ENCODE results near the gene PSMG4.

PSMG4 gene

DNA sequence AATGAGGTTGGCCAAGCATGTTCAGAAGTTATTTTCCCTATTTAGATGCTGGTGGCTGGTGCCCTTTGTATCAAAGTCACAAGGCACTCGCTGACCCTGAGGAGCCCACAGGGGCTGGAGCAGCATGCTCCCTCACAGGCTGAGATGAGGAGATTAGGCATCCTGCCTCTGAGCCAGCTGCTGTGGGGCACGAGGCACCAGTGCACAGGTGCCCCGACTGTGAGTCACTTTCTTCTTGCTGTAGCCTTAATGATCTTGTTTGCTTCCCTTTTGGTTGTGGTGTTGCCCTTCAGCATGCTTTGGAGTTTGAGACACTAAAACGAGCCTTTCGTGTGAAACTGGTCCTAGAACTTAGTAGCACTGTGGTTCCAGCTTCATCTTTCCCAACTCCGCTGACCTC, 4.3 kb downstream of the PSMG4 start:
- Histone ChIP-seq H3K9me3 (replicated peaks in 1 of 11) (no peaks in the 10 kb centered on the region), H3K27ac (no peak overlapping the region), H3K27me3 (no peaks in the 10 kb centered on the region), H3K9ac (no peak overlapping the region), H3K4me2 (no peak overlapping the region), H4K20me1 (peaks cover 0 to 90% (median 76%) of the 10 kb centered on the region in 11 experiments; a peak in 21 of 22 replicates), H3K4me3 (no peak overlapping the region), H3K4me1 (peaks cover 23 to 33% (median 30%) of the 10 kb centered on the region in 10 experiments), H3K36me3 (peaks cover 22 to 74% (median 58%) of the 10 kb centered on the region in 11 experiments)
- no peak for TF ChIP-seq Cebpa-rat (IDR thresholded peaks at IDR 0.05)

DNA sequence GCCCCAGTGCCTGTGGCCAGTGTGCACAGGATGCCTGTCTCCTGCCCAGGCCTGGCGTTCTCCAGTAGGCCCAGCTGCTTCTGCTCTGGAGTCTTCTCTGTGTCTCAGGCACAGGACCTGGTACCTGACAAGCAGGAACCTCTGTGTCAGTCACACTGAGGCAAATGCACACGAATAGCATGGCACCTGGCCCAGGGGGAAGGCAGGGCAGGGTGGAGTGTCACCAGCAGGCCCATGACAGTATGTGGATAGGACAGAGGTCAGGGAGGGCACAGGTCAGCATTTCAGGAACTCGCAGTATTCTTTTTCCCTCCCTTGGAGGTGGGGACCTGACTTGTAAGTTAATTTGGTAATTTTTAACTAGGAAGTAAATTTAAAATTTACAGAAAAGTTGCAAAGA, 5.6 kb downstream of the PSMG4 start:
- Histone ChIP-seq H3K9ac (no peak overlapping the region), H3K4me3 (no peak overlapping the region), H3K4me2 (no peak overlapping the region), H3K4me1 (peaks cover 21 to 28% (median 25%) of the 10 kb centered on the region in 10 experiments), H3K9me3 (replicated peaks in 1 of 11) (no peaks in the 10 kb centered on the region), H3K36me3 (peaks cover 34 to 86% (median 70%) of the 10 kb centered on the region in 11 experiments), H3K27me3 (no peaks in the 10 kb centered on the region), H4K20me1 (peaks cover 7 to 99% (median 88%) of the 10 kb centered on the region in 11 experiments; a peak in 21 of 22 replicates), H3K27ac (no peak overlapping the region)
- TF ChIP-seq Cebpa-rat (IDR thresholded peaks at IDR 0.05), result no peak

DNA sequence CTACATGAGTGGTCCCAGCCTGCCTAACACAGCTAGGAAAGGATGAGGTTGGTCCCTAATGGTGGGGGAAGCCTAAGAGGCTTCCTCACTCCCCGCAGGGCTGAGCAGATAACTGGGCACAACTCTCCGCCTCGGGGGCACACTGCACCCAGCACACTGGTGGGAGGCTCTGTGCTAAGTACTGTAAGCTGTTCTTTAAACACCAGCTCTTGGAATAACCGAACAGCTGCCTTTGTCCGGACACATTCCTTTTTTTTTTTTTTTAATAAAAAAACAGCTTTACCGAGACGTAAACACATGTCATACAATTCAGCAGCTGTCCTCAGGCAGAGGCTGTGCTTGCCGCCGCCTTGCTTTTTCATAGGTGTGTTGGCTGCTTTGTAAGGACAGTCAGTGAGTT, 6.9 kb downstream of the PSMG4 start:
- H3K4me2 ChIP-seq, result no peak overlapping the region
- no peak for TF ChIP-seq Cebpa-rat (IDR thresholded peaks at IDR 0.05)
- H3K4me1 ChIP-seq, result peaks cover 14 to 17% (median 15%) of the 10 kb centered on the region in 10 experiments
- no peak overlapping the region for H3K9ac ChIP-seq
- no peak overlapping the region for H3K27ac ChIP-seq
- H3K36me3 ChIP-seq, result peaks cover 47 to 96% (median 81%) of the 10 kb centered on the region in 11 experiments
- H3K9me3 ChIP-seq (replicated peaks in 1 of 11), result no peaks in the 10 kb centered on the region
- H3K27me3 ChIP-seq, result no peaks in the 10 kb centered on the region
- H3K4me3 ChIP-seq, result no peak overlapping the region
- H4K20me1 ChIP-seq, result peaks cover 13 to 99% (median 97%) of the 10 kb centered on the region in 11 experiments; a peak in 21 of 22 replicates

DNA sequence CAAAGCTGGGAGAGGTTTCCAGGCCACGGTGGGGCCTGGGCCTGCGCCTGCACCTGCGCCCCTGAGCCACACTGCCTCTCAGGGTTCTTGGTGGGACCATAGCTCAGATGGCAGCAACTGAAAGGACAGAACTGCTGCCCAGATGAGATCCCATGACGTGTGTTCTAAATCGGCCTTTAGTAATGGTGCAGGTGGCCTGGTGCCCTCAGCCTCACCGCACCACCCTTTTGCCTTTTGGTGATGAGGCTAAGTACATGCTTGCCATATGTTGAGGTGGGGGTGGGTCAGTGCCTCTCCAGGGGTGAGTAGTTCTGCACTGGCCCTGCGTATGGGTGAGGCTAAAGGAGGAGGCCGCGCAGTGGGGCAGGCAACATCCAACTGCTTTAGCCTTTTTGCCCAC, 7.4 kb downstream of the PSMG4 start:
- H3K27ac ChIP-seq, result no peak overlapping the region
- peaks cover 52 to 96% (median 86%) of the 10 kb centered on the region in 11 experiments for H3K36me3 ChIP-seq
- no peak overlapping the region for H3K4me3 ChIP-seq
- peaks cover 9 to 12% (median 10%) of the 10 kb centered on the region in 10 experiments; a peak in 18 of 20 replicates for H3K4me1 ChIP-seq
- no peak overlapping the region for H3K9ac ChIP-seq
- no peak overlapping the region for H3K4me2 ChIP-seq
- H3K9me3 ChIP-seq (replicated peaks in 1 of 11), result no peaks in the 10 kb centered on the region
- no peaks in the 10 kb centered on the region for H3K27me3 ChIP-seq
- peaks cover 13 to 99% (median 97%) of the 10 kb centered on the region in 11 experiments; a peak in 21 of 22 replicates for H4K20me1 ChIP-seq
- TF ChIP-seq Cebpa-rat (IDR thresholded peaks at IDR 0.05), result no peak

DNA sequence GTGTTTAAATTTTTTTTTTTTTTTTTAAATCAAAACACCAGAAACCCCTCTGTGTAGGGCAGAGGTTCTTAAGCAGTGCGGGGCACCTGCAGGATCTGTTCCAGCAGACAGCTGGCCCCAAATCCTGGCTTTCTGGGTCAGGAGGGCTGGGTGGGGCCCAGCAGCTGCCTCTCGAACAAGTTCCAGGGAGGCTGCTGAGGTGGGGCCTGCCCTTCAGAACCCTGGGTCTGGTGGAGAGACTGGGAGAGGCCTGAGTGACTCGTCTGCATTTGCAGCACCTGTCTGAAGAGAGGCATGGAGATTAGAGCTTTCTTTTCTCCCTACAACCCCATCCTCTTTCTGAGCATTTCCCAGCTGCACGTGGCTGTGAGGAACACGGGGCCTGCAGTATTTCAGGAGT, 8.4 kb downstream of the PSMG4 start:
- H3K27me3 ChIP-seq, result no peaks in the 10 kb centered on the region
- H3K4me3 ChIP-seq, result no peak overlapping the region
- no peak overlapping the region for H3K27ac ChIP-seq
- H3K9ac ChIP-seq, result 0 out of 22 replicates have a peak overlapping the region, but pooled peaks of 1 of the 11 experiments have one; percentile 3
- peaks cover 0 to 2% (median under 1%) of the 10 kb centered on the region in 10 experiments; a peak in 6 of 20 replicates for H3K4me1 ChIP-seq
- H3K36me3 ChIP-seq, result peaks cover 62 to 96% (median 88%) of the 10 kb centered on the region in 11 experiments
- H3K9me3 ChIP-seq (replicated peaks in 1 of 11), result no peaks in the 10 kb centered on the region
- TF ChIP-seq Cebpa-rat (IDR thresholded peaks at IDR 0.05), result no peak
- H4K20me1 ChIP-seq, result peaks cover 13 to 99% (median 97%) of the 10 kb centered on the region in 11 experiments; a peak in 21 of 22 replicates
- H3K4me2 ChIP-seq, result no peak overlapping the region

DNA sequence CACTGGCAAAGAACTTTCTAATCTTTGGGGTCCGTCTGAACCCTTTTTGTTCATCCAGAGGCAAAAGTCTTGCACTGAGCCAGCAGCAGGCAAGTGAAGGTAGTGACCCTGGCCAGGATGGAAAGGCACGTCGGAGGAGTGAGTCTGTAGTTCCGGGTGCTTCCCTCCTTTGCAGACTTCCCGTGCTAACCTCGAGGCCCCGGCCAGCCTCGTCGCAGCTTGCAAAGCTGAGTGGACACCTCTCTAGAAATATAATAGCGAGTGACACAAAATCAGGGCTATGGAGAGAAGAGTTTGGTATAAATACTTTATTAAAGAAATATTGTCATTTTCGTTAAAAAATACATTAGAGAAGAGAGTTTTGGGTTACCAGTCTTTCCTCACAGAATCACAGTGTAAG, 9.9 kb downstream of the PSMG4 start:
- no peak overlapping the region for H3K27ac ChIP-seq
- no peak overlapping the region for H3K4me3 ChIP-seq
- no peak for TF ChIP-seq Cebpa-rat (IDR thresholded peaks at IDR 0.05)
- peaks cover 68 to 96% (median 91%) of the 10 kb centered on the region in 11 experiments for H3K36me3 ChIP-seq
- H3K4me1 ChIP-seq, result no peaks in the 10 kb centered on the region
- peak overlapping the region in 1 of 11 experiments; percentile 34; a peak in 1 of 22 replicates for H3K9ac ChIP-seq
- H3K9me3 ChIP-seq (replicated peaks in 1 of 11), result no peaks in the 10 kb centered on the region
- H3K27me3 ChIP-seq, result no peaks in the 10 kb centered on the region
- no peak overlapping the region for H3K4me2 ChIP-seq
- peaks cover 13 to 99% (median 97%) of the 10 kb centered on the region in 11 experiments; a peak in 21 of 22 replicates for H4K20me1 ChIP-seq

DNA sequence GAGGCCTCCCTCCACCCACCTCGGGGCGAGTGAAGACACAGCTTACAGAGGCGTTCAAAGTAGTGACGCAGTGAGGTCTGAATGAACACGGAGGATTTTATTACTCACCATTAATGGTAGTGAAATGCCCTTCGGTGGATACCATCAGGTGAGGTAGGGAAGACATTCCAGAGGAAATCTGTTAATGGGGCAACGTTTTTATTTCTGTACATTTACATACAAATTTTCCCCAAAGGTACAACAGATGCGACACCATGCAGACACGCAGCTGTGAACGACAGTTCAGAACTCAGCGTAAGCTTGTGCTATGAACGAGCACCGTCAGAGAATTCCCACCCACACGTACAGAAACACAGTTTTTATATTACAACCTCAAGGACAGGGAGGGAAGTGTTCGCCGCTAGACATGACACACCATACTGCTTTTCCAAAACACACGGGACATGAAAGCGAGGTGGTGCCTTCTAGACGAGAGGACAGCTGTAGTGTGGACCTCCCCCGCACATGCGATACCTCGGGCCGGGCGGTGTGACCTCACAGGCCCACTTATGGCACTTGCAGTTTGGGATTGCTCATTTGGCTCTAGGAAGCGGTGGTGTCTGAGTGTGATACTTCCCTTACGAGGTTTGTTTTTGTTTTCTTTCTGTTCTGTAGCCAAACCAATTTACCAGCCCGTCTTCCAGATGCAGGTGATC, 10.7 kb downstream of the PSMG4 start:
- Histone ChIP-seq H3K27ac (no peak overlapping the region), H3K4me3 (no peak overlapping the region), H3K4me2 (no peak overlapping the region), H3K4me1 (no peaks in the 10 kb centered on the region), H3K27me3 (no peaks in the 10 kb centered on the region), H4K20me1 (peaks cover 13 to 99% (median 97%) of the 10 kb centered on the region in 11 experiments; a peak in 21 of 22 replicates), H3K36me3 (peaks cover 68 to 96% (median 88%) of the 10 kb centered on the region in 11 experiments), H3K9me3 (replicated peaks in 1 of 11) (no peaks in the 10 kb centered on the region), H3K9ac (peak overlapping the region in 1 of 11 experiments; percentile 44; a peak in 2 of 22 replicates)
- TF ChIP-seq Cebpa-rat (IDR thresholded peaks at IDR 0.05), result no peak

DNA sequence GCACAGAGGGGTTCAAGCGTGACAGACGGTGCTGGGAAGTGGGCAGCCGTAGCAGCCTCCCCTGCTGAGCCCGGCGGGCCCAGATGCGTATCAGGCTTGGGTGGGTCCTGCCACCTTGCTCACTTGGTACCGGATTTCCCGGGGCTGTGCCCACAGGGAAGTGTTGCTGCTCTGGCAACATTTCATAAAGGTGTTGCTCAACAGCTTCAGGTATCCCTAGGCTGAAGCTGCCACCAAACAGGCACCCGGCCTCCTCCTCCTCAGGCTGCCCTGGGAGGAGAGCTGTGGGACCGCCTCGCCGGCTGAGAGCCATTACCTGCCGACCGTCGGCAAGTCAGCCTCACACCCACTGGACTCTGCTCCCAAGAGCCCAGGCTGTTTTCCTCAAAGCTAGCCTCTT, 11.5 kb downstream of the PSMG4 start:
- no peak overlapping the region for H3K9ac ChIP-seq
- H3K9me3 ChIP-seq (replicated peaks in 1 of 11), result no peaks in the 10 kb centered on the region
- no peak for TF ChIP-seq Cebpa-rat (IDR thresholded peaks at IDR 0.05)
- peaks cover 63 to 91% (median 81%) of the 10 kb centered on the region in 11 experiments for H3K36me3 ChIP-seq
- H3K4me3 ChIP-seq, result no peak overlapping the region
- no peaks in the 10 kb centered on the region for H3K27me3 ChIP-seq
- peaks cover 13 to 99% (median 92%) of the 10 kb centered on the region in 11 experiments; a peak in 21 of 22 replicates for H4K20me1 ChIP-seq
- H3K4me2 ChIP-seq, result no peak overlapping the region
- H3K4me1 ChIP-seq, result no peaks in the 10 kb centered on the region
- H3K27ac ChIP-seq, result no peak overlapping the region

DNA sequence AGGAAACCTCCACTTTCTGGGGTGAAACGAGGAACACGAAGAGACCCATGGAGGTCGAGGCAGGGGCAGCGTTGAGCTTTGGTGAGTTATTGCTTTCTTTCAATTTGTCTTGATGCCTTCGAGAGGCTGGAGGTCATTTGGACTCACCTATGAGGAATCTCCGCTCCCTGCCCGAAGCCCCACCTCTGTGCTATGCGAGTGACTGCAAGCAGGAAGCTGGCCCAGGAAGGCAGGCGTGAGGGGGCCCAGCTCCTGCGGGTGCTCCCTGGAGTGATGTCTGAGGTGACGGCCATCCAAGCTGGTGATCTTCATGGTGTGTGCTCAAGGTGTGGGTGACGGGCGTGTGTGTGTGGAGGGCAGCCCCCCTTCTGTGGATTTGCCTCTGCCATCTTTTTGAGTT, 13.0 kb downstream of the PSMG4 start:
- no peaks in the 10 kb centered on the region for H3K4me1 ChIP-seq
- no peak overlapping the region for H3K9ac ChIP-seq
- H3K27me3 ChIP-seq, result no peaks in the 10 kb centered on the region
- H3K27ac ChIP-seq, result no peak overlapping the region
- peaks cover 13 to 100% (median 92%) of the 10 kb centered on the region in 11 experiments; a peak in 21 of 22 replicates for H4K20me1 ChIP-seq
- H3K4me2 ChIP-seq, result no peak overlapping the region
- TF ChIP-seq Cebpa-rat (IDR thresholded peaks at IDR 0.05), result no peak
- H3K4me3 ChIP-seq, result no peak overlapping the region
- H3K9me3 ChIP-seq (replicated peaks in 1 of 11), result no peaks in the 10 kb centered on the region
- peaks cover 63 to 89% (median 72%) of the 10 kb centered on the region in 11 experiments for H3K36me3 ChIP-seq

All from BLaER1 treated with 17β-estradiol and CSF1 and Interleukin-3, amounts not matched to agents 10 nM and 100 nM (cell line).